Parathyroid adenoma (tissue), 2 donors: ENCODE measurements around the gene ZSCAN23.
A peak's percentile ranks its signal among the peaks of the same experiment; 100 is the strongest.

Experiments used
- H2AFZ ChIP-seq: fragments of 300-600 bp; sonication (generic); one replicate; pipeline ENCODE4 v1.7.0; 2017; ENCODE audit warnings: antibody characterized with exemption, mild to moderate bottlenecking
- H3K27ac ChIP-seq: fragments of 300-600 bp; sonication (generic); one replicate; pipeline ENCODE4 v1.7.0; 2017
- H3K27me3 ChIP-seq: fragments of 300-600 bp; sonication (generic); one replicate; pipeline ENCODE4 v1.7.0; 2017; ENCODE audit warnings: low read length; ENCODE audit not compliant: control insufficient read depth, insufficient read depth
- H3K36me3 ChIP-seq: fragments of 300-600 bp; sonication (generic); one replicate; pipeline ENCODE4 v1.7.0; 2017; ENCODE audit warnings: low read length; ENCODE audit not compliant: control insufficient read depth, insufficient read depth
- H3K4me1 ChIP-seq: fragments of 300-600 bp; sonication (generic); one replicate; pipeline ENCODE4 v1.7.0; 2017; ENCODE audit warnings: control low read depth
- H3K4me2 ChIP-seq: fragments of 300-600 bp; sonication (generic); one replicate; pipeline ENCODE4 v1.7.0; 2017; ENCODE audit warnings: low read length
- H3K4me3 ChIP-seq: fragments of 300-600 bp; sonication (generic); one replicate; pipeline ENCODE4 v1.7.0; 2017; ENCODE audit warnings: low read depth, low read length
- H3K79me2 ChIP-seq: fragments of 300-600 bp; sonication (generic); one replicate; pipeline ENCODE4 v1.7.0; 2017; ENCODE audit warnings: control low read depth
- H3K9ac ChIP-seq: fragments of 300-600 bp; sonication (generic); one replicate; pipeline ENCODE4 v1.7.0; 2017; ENCODE audit warnings: mild to moderate bottlenecking
- H3K9me3 ChIP-seq: fragments of 300-600 bp; sonication (generic); one replicate; pipeline ENCODE4 v1.7.0; 2017; ENCODE audit warnings: low read length; ENCODE audit not compliant: control insufficient read depth
- TF ChIP-seq, protein P1 (sequence below): fragments of 300-600 bp; sonication (generic); IDR thresholded peaks from one replicate; pipeline ENCODE4 v1.7.0; 2017; ENCODE audit warnings: antibody characterized with exemption, mild to moderate bottlenecking
- donor health status: primary hyperparathyroidism.

The ZSCAN23 gene

GRCh38 chr6:28399350-28400121 is 43.8 kb downstream of the ZSCAN23 start, which contains the start of gene ZSCAN12:
Gene ZSCAN12 (minus strand): TSS chr6:28399747. CDS start chr6:28398405, 1,342 bp downstream.
- Histone ChIP-seq H3K9me3 (no peaks in the 10 kb centered on the region), H3K36me3 (no peaks in the 10 kb centered on the region), H3K4me3 (peak within 1 kb of the TSS; percentile 63), H3K4me1 (peaks cover 3% of the 10 kb centered on the region), H3K4me2 (peak within 1 kb of the TSS; percentile 73), H3K27me3 (no peaks in the 10 kb centered on the region), H3K9ac (peak within 1 kb of the TSS; percentile 2), H2AFZ (peak within 1 kb of the TSS; percentile 97), H3K27ac (no peak within 1 kb of the TSS), H3K79me2 (no peaks in the 10 kb centered on the region)
- TF ChIP-seq, protein P1, sequence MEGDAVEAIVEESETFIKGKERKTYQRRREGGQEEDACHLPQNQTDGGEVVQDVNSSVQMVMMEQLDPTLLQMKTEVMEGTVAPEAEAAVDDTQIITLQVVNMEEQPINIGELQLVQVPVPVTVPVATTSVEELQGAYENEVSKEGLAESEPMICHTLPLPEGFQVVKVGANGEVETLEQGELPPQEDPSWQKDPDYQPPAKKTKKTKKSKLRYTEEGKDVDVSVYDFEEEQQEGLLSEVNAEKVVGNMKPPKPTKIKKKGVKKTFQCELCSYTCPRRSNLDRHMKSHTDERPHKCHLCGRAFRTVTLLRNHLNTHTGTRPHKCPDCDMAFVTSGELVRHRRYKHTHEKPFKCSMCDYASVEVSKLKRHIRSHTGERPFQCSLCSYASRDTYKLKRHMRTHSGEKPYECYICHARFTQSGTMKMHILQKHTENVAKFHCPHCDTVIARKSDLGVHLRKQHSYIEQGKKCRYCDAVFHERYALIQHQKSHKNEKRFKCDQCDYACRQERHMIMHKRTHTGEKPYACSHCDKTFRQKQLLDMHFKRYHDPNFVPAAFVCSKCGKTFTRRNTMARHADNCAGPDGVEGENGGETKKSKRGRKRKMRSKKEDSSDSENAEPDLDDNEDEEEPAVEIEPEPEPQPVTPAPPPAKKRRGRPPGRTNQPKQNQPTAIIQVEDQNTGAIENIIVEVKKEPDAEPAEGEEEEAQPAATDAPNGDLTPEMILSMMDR: peak; percentile 39

DNA sequence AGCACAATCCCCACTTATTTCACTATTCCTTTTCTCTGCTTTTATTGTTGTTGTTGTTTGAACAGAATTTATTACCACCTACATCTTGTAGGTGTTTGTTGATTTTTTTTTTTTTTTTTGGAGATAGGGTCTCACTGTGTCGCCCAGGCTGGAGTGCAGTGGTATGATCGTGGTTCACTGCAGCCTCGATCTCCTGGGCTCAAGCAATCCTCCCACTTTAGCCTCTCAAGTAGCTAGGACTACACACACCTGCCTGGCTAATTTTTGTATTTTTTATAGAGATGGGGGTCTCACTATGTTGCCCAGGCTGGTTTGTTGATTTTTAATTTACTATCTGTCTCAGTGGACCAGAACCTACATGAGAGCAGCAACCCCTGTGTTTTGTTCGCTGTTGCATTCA is 47.4 kb downstream of the ZSCAN23 start:
- no peak overlapping the region for H2AFZ ChIP-seq
- no peaks in the 10 kb centered on the region for H3K9me3 ChIP-seq
- no peak overlapping the region for H3K27ac ChIP-seq
- no peak overlapping the region for H3K9ac ChIP-seq
- no peaks in the 10 kb centered on the region for H3K79me2 ChIP-seq
- H3K4me3 ChIP-seq: no peak overlapping the region
- peaks cover 3% of the 10 kb centered on the region for H3K4me1 ChIP-seq
- no peaks in the 10 kb centered on the region for H3K36me3 ChIP-seq
- H3K4me2 ChIP-seq: no peak overlapping the region
- TF ChIP-seq, protein P1: no peak
- H3K27me3 ChIP-seq: no peaks in the 10 kb centered on the region

DNA sequence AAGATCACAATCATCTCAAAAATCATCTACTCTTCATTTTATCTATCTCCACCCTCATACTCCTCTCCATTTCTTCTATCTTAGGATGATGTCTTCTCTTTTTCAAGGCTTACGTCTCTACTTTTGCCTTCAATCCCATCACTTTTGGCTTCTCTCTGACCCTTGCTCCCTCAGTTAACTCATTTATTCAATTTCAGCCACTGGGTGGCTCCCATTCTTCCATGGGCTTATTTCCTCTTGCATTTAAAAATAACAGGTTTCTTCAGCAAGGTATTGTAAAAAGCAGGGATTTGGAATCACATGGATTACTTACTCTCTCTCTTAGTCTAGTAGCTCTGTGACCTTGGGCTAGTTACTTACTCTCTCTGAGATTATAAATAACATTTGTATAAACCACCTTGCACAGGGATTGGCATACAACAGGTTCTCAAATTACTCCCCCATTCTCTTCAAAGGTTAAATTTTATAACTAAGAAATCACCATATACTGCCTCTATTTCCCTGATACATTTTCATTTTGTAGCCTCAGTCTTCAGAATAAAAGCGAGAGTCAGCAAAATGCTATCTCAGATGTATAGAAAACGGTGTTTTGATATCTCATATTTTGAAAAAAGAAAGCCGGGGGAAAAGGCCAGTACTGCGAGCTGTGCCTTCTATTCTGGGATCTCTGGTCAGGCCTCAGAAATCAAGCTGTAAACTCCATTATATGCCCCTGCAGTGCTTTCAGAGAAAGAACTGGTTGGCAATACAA is 49.2 kb downstream of the ZSCAN23 start:
- H3K27ac ChIP-seq: no peak overlapping the region
- H3K4me3 ChIP-seq: no peak overlapping the region
- peaks cover 3% of the 10 kb centered on the region for H3K4me1 ChIP-seq
- TF ChIP-seq, protein P1: no peak
- no peak overlapping the region for H2AFZ ChIP-seq
- no peaks in the 10 kb centered on the region for H3K27me3 ChIP-seq
- H3K9me3 ChIP-seq: no peaks in the 10 kb centered on the region
- H3K4me2 ChIP-seq: no peak overlapping the region
- H3K36me3 ChIP-seq: no peaks in the 10 kb centered on the region
- H3K9ac ChIP-seq: no peak overlapping the region
- no peaks in the 10 kb centered on the region for H3K79me2 ChIP-seq

GRCh38 chr6:28390688-28391087 is 52.6 kb downstream of the ZSCAN23 start:
- H3K4me3 ChIP-seq: no peak overlapping the region
- H3K36me3 ChIP-seq: no peaks in the 10 kb centered on the region
- no peaks in the 10 kb centered on the region for H3K4me1 ChIP-seq
- H3K4me2 ChIP-seq: no peak overlapping the region
- TF ChIP-seq, protein P1: no peak
- H3K9ac ChIP-seq: no peak overlapping the region
- no peaks in the 10 kb centered on the region for H3K9me3 ChIP-seq
- no peaks in the 10 kb centered on the region for H3K27me3 ChIP-seq
- no peak overlapping the region for H2AFZ ChIP-seq
- H3K79me2 ChIP-seq: no peaks in the 10 kb centered on the region
- no peak overlapping the region for H3K27ac ChIP-seq
